ENCODE data around the gene MTMR12.
"Not testable (repeated sequence)": the region's sequence is repeated elsewhere in the genome, so short reads cannot be mapped to it uniquely, and the experiment has no call there.

The MTMR12 gene

GRCh38 chr5:32325616-32326015 lies 12.9 kb upstream of the MTMR12 start:
- no peak for DNase-seq (ENCODE audit: low spot score)

- DNase-seq (ENCODE audit: low spot score), result no peak
Observed at GRCh38 chr5:32325062-32325461, 12.3 kb upstream of the MTMR12 start.

- no peak for DNase-seq (ENCODE audit: low spot score)
Observed at GRCh38 chr5:32323741-32324140, 11.0 kb upstream of the MTMR12 start.

- no peak for DNase-seq (ENCODE audit: low spot score)
Observed at GRCh38 chr5:32322882-32323281, 10.1 kb upstream of the MTMR12 start.

GRCh38 chr5:32321787-32322186 lies 9.0 kb upstream of the MTMR12 start:
- not testable (repeated sequence) for DNase-seq (ENCODE audit: low spot score)

- DNase-seq (ENCODE audit: low spot score), result no peak
Observed at GRCh38 chr5:32320576-32320975, 7.8 kb upstream of the MTMR12 start.

GRCh38 chr5:32319926-32320543 lies 7.3 kb upstream of the MTMR12 start:
- DNase-seq (ENCODE audit: low spot score), result no peak

GRCh38 chr5:32319392-32319791 lies 6.7 kb upstream of the MTMR12 start:
- DNase-seq (ENCODE audit: low spot score), result no peak

GRCh38 chr5:32317041-32317440 lies 4.3 kb upstream of the MTMR12 start:
- DNase-seq (ENCODE audit: low spot score), result no peak

- no peak for DNase-seq (ENCODE audit: low spot score)
Observed at GRCh38 chr5:32315221-32316014, 2.7 kb upstream of the MTMR12 start.

GRCh38 chr5:32314658-32315057 lies 1.9 kb upstream of the MTMR12 start:
- no peak for DNase-seq (ENCODE audit: low spot score)

GRCh38 chr5:32314152-32314488 lies 1.4 kb upstream of the MTMR12 start:
- not testable (repeated sequence) for DNase-seq (ENCODE audit: low spot score)

GRCh38 chr5:32312197-32312594 lies 543 bp downstream of the MTMR12 start:
- peak; percentile 79 for DNase-seq (ENCODE audit: low spot score)

- DNase-seq (ENCODE audit: low spot score), result no peak
Observed at GRCh38 chr5:32311404-32312196, 1.1 kb downstream of the MTMR12 start.

GRCh38 chr5:32309761-32310160 lies 3.0 kb downstream of the MTMR12 start:
- no peak for DNase-seq (ENCODE audit: low spot score)

GRCh38 chr5:32308946-32309345 lies 3.8 kb downstream of the MTMR12 start:
- no peak for DNase-seq (ENCODE audit: low spot score)

- DNase-seq (ENCODE audit: low spot score), result no peak
Observed at GRCh38 chr5:32307769-32308194, 5.0 kb downstream of the MTMR12 start.

GRCh38 chr5:32304622-32305021 lies 8.1 kb downstream of the MTMR12 start:
- DNase-seq (ENCODE audit: low spot score), result no peak

- DNase-seq (ENCODE audit: low spot score), result no peak
Observed at GRCh38 chr5:32303755-32304120, 9.0 kb downstream of the MTMR12 start.

GRCh38 chr5:32302835-32303754 lies 9.6 kb downstream of the MTMR12 start:
- no peak for DNase-seq (ENCODE audit: low spot score)

GRCh38 chr5:32301891-32302290 lies 10.8 kb downstream of the MTMR12 start:
- DNase-seq (ENCODE audit: low spot score), result no peak

Measured in left forelimb (tissue), 1 donor.